Amniotic epithelial cell (primary cell): ENCODE results near the gene SEMA5A.

ENCODE experiments used
- DNase-seq: peaks from one replicate; pipeline ENCODE4 v3.0.0-alpha.2; 2010; ENCODE audit warnings: low read depth

The SEMA5A gene

GRCh38 chr5:9058666-9059065 lies 487.2 kb downstream of the SEMA5A start:
- DNase-seq, result no peak

DNA sequence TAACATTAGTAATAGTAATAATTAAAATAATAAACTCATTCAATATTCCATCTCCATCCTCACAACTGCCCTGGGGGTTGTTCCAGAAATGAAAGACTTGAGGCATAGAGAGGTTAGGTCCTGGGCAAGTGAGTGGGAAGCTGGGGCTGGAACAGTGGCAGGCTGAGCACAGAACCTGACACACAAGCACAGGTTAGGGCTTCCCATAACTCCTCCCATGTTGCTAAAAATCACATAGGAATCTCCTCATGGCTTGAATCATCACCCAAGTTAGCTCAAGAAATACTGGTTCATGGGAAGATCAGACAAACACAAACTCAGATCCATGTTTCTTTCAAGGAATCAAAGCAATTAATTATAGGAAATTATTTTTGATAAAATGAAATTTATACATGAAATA lies 487.7 kb downstream of the SEMA5A start:
- no peak for DNase-seq

GRCh38 chr5:9057406-9058000 lies 488.4 kb downstream of the SEMA5A start:
- no peak for DNase-seq

GRCh38 chr5:9056046-9056445 lies 489.8 kb downstream of the SEMA5A start:
- DNase-seq, result no peak

GRCh38 chr5:9054821-9055589 lies 490.9 kb downstream of the SEMA5A start:
- DNase-seq, result no peak

- DNase-seq, result no peak
These were observed 491.6 kb downstream of the SEMA5A start for GRCh38 chr5:9054322-9054721.

GRCh38 chr5:9052421-9052820 lies 493.5 kb downstream of the SEMA5A start:
- DNase-seq, result peak; percentile 34

DNA sequence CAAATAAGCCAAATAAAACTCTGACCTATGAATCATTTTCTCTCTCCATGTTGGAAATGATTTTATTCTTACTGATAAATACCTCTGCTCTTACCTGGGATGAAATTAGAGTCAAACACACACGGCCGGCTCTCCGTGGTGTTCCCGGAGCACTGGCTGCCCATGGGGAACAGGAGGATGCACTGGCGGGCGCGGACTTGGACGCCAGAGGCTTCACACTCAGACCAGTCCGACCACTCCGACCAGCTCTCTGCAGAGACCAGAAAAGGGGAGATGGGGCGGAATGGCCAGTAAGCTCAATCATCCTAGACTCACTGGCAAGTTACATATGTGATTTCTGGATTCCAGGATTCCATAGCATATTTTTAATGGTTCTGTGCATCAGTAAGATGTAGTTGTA lies 494.1 kb downstream of the SEMA5A start:
- DNase-seq, result no peak

- no peak for DNase-seq
These were observed 497.9 kb downstream of the SEMA5A start for GRCh38 chr5:9047932-9048331.

- peak; percentile 92 for DNase-seq
These were observed 499.0 kb downstream of the SEMA5A start for GRCh38 chr5:9046756-9047481.

DNA sequence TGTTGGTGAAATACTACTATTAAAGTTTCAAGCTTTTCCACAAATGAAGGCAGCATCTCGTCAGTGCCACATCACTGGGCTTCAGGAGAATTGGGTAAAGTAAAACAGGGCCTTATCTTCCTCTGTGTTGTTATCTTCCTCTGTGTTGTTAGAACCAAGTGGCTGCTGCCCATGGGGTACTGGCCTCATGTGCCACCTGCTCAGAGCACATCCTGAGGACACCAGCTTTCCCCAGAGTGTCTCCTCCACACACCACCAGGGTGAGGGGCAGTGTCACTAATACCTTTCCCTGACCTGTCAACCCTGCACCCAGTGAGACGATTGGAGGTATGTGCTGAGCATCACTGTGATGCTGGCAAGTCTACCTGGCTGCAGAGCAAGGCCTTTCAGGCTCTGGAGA lies 499.9 kb downstream of the SEMA5A start:
- no peak for DNase-seq

GRCh38 chr5:9042241-9042640 lies 503.6 kb downstream of the SEMA5A start:
- peak; percentile 75 for DNase-seq

DNA sequence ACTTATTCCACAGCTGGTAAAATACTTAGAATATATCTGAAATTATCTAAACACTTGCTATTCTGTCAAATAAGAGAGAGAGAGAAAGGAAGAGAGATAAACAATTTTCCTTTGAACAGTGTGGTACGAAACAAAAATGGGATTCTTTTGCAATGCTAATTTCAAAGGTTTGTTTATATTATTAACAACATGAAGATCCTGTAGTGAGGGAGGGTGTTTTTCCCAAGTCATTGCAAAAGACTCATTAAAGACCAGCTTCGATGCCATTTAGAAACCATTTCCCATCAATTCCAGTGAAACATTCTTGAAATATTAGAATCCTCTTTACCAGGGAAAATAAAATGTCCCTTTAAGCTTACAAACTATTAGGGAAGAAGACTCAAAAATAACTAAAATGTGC lies 505.4 kb downstream of the SEMA5A start:
- DNase-seq, result peak; percentile 44

- DNase-seq, result no peak
These were observed 508.8 kb downstream of the SEMA5A start for GRCh38 chr5:9037048-9037447.

DNA sequence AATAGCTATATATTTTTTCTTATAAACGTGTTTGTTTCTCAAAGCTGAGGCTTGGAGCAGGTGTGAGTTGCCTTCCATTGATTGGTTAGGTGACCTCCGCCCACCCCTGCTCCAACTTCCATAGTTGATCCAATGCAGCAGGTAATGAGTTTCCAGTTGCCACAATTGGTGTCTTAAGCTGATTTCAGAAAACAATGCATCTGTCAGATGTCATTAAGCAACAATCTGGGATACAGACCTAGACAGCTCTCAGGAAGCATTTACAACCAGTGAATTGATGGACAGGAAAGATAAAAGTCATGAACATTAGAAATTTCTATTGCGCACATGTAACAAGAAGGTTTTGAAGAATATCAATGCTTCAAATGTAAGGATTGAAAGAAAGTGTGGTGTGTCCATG lies 510.5 kb downstream of the SEMA5A start:
- no peak for DNase-seq

DNA sequence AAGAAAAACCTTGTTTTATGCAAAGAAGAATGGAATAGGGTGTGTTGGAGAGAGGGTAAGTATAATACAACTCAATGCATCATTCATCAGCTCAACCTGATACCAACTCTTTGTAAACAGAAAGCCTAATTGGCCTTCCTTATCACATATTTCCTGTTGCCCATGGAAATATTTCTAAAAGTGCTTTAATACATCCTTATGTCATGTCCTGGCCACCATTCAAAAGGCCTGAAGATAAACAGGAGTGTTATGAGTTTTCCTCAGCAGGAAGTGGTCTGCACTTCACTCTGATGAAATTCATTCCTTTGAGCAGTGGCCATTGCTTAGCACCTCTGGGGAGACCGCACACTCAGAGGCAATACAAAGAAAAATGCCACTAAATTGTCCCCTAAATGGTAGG lies 511.2 kb downstream of the SEMA5A start:
- peak; percentile 95 for DNase-seq

- DNase-seq, result no peak
These were observed 512.4 kb downstream of the SEMA5A start for GRCh38 chr5:9033524-9033923.

- DNase-seq, result no peak
These were observed 519.9 kb downstream of the SEMA5A start for GRCh38 chr5:9025942-9026341.

DNA sequence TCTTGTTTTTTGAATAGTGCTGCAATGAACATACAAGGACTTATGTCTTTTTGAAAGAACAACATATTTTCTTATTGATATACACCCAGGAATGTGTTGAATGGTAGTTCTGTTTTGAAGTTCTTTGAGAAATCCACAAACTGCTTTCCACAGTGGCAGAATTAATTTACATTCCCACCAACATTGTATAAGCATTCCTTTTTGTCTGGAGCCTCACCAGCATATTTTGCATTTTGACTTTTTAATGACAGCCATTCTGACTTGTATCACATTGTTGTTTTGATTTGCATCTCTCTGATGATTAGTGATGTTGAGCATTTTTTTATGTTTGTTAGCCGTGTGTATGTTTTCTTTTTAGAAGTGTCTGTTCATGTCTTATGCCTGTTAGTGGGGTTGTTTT lies 524.9 kb downstream of the SEMA5A start:
- no peak for DNase-seq

DNA sequence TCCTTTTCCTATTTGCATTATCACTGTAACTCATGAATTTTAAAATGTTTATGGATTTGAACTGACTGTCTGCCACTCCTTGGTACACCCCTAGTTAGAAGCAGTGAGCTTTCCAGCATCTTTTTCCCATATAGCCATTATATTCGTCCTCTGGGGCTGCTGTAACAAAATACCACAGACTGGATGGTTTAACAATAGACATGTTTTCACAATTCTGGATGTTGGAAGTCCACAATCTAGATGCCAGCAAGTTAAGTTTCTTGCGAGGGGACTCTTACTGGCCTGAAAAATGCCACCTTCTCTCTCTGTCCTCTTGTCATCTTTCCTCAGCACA lies 530.0 kb downstream of the SEMA5A start:
- no peak for DNase-seq

- DNase-seq, result peak; percentile 29
These were observed 530.5 kb downstream of the SEMA5A start for GRCh38 chr5:9015260-9015936.

GRCh38 chr5:9013147-9013546 lies 532.7 kb downstream of the SEMA5A start:
- no peak for DNase-seq
